Ammon's horn (tissue), 1 donor: ENCODE results near the gene GGA3.

Experiments used
- DNase-seq: peaks from one replicate; pipeline ENCODE4 v3.0.0-alpha.2; 2016; ENCODE audit warnings: low spot score

The GGA3 gene

DNA sequence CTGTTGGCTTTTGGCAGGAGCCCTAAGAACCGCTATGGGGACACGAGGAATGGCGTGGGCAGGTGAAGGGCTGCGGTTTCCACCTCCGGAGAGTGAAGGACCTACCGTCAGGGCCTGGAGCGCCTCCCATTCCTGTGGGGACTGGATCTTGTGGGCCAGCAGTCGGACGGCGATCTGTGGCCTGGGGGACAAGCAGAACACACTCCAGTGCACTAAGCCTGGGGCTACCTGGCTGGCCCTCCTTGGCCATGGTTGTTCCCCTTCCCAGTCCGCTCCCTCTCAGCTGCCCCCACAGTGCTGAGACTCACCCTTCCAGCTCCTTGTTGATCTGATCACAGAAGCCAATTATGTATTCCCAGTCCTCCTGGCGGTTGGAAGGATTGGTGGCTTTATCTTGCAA is 15.0 kb downstream of the GGA3 start:
- no peak for DNase-seq

DNA sequence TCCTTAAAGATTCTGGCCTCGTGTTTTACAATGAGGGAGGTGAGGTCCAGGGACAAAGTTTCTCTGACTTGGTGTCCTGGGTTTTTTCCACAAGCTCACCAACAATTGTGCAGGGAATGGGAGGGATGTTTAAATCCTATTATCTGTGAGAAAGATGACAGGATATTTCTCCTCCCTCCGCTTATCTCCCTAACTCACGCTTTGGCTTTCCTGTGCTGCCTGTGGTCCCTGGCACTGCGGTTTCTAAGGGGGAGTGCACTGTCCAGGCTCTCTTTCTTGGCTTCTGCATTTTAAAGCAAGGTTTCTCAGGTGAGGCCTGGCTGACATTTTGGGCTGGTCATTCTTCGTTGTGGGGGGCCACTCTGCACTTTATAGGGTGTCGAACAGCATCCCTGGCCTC is 16.4 kb downstream of the GGA3 start:
- no peak for DNase-seq

DNA sequence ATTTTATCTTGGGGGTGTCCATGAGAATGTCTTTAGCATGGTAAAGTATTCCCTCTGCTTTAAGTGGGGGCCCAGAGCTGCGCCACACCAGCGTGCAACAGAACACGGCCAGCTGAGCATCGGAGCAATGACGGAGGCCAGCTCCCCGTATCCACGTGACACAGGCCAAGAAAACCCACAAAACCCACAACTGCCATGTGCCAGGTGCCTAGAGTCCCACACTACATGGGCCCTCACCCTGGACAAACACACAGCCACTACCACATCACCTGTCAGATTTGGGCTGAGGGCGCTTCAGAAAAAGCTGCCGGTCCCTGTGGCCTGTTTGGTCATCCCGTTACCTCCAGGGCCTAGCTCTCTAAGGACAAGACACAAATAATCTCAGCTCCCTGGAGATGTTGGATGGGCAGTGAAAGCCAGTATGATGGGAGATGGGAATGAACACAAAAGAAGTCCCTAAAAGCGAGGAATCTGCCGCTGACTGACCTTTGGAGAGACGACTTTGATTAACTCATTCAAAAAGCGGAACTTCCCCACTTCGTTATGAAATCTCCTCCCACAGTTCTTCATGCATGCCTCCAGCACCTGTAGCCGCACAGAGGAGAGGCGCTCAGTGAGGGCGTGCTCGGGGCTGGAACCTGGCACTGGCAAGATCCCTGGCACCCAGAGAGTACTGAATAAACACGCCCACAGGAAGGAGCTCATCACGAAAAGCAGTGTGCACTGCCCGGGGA is 17.1 kb downstream of the GGA3 start:
- no peak for DNase-seq

DNA sequence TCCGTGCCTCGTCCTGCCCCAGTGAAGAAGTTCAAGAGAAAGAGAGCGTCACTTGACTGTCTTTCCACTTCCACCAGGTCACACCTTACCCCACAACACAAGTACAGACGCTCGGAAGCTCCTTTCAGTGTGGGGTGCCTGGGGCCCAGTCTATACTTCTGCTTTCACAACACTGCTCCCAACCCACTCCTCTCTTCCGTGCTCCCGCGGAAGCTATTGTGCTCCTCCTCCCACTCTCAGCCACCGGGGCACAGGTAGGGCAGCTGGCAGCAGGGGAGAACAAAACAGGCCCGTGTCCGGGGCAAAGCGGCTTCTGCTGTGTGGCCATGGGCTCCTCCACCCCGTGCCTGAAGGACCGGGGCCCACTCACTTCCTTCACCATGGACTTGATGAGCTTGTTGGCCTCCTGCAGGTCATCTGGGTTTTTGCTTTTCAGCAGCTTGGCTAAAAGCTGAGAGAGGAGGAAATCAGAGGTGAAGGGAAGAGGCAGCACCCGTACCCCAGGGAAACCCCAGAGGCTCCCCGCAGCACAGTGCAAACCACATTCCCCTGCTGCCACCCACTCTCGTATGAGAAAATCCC is 18.9 kb downstream of the GGA3 start:
- DNase-seq: no peak

DNA sequence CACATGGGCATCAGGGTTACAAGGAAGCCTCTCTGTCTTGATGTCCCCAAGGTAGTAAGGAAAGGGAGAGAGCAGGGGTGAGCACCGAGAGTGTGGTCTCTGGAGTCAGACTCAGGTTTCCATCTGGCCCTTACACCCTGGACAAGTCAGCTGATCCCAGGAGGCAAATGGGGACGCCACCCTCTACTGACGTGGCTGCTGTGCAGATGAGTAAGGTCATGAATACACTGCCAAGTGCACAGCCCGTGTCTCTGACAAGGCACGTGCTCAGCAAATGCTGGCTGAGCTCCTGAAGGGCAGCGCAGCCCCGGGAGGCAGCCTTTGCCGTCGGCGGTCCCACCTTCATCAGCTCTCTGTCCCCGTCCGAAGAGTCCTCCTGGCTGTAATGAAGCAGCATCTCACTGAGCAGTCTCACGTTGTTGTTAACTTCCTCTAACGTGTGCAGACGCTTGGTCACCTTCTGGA is 19.4 kb downstream of the GGA3 start:
- DNase-seq: no peak

DNA sequence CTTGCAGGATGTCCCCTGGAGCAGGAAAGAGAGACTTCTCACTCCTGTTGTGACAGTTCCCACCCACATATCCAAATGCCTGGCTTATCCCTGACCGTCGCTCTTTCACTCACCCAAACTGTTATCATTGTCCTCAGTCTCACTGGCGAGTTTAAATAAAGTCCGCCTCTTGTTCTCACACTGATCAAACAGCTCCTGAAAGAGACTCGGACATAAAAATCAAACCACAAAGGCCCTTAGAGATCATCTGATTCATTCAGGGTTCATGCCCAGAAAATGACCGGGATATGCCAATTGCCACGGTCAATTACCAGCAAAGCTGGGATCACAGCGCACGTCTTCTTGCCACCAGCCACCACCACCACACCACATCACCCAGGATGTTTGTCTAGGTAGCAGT is 19.9 kb downstream of the GGA3 start:
- no peak for DNase-seq

DNA sequence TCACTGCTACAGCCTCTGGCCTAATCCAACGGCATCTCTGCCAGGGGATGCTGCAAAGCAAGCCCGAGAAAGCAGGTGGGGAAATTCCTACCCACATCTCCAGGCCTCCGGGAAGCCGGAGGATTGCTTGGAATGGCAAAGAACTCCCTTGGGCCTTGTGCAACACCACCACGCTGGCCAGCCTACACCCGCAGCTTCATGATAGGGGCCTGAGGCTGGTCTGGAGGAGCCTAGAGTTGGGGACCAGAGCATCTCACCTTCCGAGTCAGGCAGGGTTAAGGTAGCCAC is 20.3 kb downstream of the GGA3 start:
- DNase-seq: no peak

DNA sequence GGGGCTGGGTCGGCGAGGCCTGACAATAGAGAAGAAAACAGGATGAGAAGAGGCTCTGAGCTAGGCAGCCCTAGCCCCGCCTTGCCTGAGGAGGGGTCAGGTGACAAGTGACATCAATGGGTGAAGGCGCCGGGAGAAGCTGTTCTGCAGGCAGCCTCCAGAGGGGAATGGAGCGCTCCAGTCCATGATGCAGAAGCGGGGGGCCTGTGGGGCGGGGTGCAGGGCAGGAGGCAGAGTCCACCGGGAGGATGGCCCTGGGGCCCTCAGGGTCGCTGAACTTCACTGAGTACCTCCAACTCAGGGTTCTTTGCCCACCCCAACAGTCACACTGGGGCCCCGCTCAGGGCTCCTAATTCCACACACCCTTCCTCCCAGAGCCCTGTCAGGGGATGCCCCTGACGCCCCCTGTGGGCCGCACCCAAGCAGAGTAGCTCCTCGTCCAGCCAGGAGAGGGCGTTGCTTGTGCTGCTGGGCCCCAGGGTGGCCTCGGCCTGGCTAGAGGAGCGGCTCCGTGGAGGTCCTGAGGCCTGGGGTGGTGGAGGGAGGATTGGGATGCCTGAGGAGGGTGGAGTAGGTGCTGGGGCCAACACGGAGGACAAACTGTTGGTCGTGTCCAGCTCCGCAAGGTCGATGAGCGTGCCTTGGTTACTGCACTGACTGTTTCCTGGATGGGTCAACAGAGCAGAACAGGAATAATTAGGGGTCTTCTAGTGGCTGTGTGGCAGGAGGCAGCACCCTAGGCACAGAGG is 20.8 kb downstream of the GGA3 start:
- DNase-seq: peak; percentile 73

DNA sequence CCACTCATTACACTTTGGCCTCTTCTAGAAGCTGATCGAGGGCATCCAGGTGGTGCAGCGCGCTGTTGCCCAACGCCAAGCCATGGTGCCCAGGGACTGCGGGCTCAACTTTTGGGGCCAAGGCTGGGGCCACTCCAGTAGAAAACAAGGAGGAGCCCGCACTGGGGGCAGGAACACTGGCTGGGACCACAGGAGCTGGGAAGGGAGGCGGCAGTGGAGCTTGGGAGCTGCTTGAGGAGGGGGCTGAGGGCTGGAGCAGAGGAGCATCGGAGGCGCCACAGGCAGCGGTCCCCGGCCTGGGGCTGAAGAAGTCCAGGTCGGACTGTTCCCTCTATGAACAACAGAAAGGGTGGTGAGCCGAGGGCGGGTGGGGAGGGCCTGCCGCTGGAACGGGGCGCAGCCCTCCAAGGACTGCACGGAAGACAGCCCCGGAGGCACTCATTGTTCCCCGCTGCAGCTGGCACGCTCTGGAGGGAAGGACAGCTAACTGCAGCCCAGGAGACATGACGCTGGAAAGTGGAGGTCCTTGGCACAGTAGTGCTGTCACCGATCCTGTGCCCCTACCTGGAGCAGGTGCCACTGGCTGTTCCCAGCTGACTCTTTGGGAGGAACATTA is 21.5 kb downstream of the GGA3 start:
- no peak for DNase-seq

DNA sequence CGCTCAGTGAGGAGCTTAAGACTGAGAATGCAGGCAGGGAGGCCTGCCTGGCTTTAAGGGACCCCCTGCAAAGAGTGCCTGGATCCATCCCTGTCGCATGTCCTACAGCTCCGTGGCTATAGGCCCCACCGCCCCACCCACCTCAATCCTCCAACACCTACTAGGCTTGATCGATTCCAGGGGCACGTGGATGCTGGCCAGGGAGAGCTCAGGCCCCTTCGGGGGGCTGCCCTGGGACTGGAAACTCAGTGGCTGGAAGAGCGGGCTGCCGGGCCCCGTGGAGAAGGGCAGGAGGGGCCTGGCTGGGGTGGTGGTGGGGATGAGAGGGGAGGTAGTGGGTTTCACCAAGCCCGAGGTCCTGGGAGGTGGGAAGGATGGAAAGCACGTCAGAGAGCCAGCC is 22.2 kb downstream of the GGA3 start:
- no peak for DNase-seq

DNA sequence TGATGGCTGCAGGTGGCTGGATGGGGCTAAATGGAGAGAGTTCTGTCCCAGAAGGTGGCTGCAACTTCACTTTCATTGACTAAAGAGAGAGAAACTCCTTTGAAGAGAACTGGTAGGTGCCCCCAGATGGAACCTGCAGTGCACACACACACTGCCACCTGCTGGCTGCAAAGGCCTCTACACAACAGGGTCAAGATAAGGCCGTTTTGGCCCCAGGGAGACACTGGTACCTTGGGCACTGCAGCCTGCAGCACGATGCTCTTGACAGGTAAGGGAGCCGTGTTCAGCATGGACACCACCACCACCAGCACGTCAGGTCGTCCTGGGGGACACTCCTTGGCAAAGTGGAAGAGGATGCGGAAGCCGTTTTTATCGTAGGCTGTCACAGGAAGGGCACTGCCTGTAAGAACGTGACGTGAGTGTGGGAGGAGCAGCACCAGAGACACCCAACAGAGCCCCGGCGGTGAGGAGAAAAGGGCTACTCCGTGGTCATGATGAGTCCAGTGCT is 22.7 kb downstream of the GGA3 start:
- DNase-seq: peak; percentile 82

DNA sequence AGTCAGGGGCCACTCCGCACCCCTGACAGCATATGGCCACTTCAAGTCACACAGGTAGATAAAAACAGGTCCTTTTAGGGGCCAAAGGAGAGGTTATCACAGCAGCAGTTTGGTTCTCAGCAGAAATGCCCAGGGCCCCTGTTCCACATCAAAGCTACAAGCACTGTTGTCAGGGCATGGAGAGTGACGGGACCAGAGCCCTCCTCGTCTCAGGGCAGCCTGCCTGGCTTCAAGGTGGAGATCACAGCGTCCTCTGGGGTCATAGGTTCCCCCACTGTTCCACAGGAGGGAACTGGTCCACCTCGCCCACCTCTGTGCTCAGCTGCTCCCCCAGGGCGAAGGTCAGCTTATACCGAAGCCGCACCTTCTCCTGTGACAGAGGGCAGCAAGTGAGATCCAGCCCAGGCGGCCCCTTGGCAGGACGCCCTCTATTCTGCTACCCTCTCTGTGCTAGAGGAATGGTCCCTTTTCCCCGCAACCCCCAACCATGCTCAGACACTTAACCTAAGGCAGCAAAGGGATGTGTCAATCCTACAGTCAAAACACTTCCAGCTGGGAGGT is 23.3 kb downstream of the GGA3 start:
- no peak for DNase-seq

DNA sequence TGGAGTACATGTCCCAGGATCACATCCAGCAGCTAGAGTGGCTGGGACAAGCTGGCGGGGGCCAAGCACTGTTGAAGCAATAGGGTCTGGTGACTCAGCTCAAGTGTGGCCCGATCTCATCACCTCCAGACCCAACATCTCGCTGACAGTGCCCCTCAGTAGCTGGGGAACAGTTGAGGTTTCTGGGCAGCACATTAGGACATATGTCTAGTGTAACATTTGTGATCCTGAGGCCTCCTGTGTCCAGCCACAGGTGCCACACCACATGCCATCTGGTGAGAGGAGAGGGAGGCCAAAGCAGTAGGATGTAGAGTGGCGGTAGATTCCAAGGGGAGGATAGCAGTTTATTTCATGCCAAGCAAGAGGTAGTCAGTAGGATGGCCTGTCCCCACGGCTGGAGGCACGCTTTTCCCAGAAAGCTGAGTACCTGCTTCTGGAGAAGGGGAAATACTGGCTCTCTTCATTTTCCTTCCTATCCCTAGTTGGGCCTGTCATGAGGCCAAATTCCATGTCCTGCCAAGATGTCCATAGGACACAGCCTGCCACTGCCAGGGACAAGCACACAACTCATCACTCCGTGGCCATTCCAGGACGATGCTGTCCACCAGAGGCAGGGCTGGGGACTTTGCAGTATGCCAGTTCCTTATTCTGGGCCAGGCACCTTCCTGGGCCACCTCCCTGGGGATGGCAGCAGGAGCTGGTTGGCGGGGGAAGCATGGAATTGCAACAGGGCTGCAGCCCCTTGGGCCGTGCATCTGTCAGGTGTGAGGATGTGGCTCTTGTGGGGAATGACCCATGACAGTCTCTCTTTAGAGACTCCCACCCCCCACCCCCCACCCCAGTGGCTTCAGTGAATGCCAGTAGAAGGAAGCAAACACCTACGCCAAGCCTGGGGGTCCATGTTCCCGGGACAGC is 24.0 kb downstream of the GGA3 start:
- no peak for DNase-seq

DNA sequence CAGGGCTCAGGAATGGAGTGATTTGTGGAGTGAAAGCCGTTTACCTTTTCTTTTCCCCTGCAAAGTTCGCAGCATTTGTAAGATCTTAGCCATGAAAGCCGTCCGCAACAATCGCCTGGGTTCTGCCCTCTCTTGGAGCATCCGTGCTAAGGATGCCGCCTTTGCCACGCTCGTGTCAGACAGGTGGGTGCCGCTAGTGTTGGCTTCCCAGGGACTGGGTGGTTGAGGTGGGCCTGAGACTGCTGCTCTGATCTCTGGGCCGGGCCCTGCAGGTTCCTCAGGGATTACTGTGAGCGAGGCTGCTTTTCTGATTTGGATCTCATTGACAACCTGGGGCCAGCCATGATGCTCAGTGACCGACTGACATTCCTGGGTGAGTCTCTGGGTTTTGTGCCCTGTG is 28.6 kb downstream of the GGA3 start:
- no peak for DNase-seq

DNA sequence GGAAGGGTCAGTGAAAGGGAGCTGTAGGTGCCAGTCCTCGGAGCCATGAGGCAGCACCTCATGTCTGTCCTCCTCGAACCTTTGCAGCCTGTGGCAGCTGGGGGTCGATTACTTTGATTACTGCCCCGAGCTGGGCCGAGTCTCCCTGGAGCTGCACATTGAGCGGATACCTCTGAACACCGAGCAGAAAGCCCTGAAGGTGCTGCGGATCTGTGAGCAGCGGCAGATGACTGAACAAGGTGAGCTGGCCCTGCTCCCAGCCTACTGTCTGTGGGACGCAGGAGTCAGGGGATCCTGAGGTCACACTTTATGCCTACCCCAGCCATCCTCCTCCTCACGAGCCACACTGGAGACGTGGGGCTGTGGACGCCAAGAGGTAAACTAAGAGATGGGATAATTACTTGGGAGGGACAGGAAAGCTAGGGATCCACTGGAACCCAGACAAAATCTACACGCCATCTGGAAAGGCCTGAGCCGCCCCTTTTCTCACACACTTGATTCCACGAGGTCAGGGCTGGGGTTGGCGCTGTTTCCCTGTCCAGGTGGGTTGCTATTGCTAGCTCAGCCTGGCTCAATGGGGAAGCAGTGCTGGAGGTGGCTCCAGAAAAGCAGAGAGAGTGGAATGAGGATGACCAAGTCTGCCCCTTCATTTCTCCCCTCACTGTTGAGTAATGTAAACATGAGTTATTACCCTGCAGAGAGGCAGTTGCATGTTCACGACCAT is 29.5 kb downstream of the GGA3 start:
- DNase-seq: no peak

DNA sequence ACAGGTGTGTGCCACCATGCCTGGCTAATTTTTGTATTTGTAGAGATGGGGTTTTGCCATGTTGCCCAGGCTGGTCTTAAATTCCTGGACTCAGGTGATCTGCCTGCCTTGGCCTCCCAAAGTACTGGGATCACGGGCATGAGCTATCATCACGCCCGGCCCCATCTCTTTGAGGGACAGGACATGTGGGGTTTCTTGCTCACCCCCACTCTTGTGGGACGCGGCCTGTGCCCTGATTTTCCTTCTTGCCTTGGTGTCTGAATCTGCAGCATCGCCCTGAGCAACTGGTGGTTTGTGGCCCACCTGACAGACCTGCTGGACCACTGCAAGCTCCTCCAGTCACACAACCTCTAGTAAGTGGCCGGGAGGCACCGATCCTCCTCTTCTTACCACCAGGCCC is 30.3 kb downstream of the GGA3 start:
- DNase-seq: no peak

DNA sequence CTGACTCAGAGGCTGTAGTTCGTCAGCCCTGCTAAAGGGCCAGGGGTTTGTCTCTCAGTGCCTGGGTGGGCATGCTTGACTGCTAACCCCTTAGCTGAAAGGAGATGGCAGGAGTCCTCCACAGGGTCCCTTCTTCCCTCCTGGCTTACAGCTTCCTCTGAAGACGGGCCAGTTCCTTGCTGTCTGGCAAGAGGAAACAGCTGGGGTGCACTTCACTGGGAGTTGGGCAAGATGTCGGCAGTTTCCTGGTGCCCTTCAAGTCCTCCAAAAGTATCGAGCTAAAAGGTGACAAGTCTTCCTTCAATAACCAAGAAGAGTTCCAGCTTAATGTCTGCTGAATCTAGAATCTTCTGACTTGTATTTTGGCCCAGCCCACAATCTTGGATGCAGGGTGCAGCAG is 32.6 kb downstream of the GGA3 start:
- no peak for DNase-seq

DNA sequence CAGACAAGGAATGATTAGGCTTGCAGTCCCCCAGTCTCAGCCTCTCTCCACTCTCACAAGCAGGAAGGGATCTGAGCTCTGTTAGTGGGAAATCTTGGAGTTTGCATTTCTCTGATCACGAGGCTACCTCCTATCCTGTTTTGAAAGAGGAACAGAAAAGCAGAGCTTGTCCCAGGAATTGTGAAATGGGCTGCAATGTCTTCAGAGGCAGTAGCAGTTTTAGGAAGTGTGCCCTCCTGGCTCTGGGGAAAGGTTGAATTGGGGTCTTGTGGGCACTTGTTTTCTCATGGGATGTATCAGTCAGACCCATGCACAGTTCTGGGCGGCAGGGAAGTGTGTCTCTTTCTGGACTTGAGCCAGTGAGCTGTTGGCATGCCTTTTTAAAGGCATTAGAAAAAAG is 33.1 kb downstream of the GGA3 start:
- peak; percentile 68 for DNase-seq

DNA sequence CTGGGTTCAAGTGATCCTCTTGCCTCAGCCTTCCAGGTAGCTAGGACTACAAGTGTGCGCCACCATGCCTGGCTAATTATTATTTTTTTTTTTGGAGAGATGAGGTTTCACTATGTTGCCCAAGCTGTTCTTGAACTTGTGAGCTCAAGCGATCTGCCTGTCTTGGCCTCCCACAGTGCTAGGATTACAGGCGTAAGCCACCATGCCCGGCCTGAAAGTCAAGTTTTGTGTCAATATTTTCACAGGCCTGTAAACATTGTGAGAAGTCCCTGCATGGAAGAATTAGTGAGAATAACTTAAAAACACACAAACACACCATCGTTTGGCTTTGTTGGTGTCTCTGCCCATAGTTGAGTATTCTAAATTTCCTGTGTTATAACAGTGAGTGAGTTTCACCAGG is 33.7 kb downstream of the GGA3 start:
- DNase-seq: no peak

DNA sequence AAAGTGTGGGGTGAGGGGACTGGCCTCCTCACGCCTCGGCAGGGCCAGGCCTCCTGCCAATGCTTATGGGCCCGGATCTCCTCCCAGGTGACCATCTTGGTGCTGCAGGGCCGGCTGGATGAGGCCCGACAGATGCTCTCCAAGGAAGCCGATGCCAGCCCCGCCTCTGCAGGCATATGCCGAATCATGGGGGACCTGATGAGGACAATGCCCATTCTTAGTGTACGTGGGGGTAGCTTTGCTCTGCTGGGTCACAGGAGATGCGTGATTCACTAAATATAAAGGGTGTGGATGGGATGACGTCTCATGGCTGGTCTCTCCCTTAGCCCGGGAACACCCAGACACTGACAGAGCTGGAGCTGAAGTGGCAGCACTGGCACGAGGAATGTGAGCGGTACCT is 36.4 kb downstream of the GGA3 start:
- no peak for DNase-seq

DNA sequence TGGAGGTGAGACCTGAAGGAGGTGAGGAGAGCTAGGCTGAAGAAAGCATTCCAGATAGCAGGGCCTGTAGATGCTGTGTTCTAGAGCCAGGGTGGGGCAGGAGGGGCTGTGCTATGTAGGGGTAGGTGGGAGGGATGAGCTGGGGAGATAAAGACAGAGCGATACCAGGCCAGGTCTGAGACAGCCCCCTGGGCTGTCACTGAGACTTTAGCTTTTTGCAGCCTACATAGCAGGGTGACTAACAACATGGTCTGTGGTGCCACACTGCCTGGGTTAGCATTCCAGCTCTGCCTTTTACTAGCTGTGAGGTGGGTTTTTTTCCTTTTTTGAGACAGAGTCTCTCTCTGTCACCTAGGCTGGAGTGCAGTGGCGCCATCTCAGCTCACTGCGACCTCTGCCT is 41.6 kb downstream of the GGA3 start:
- DNase-seq: no peak
